HepG2 (cell line): ENCODE results near the gene NOTCH4. TPM values are rescaled to one million over a fixed set of nuclear protein-coding genes. Genes with fewer than 3 reads are reported as not detected.
A peak's percentile ranks its signal among the peaks of the same experiment; 100 is the strongest.

Source experiments
- KLF12 ChIP-seq: sonication (generic); formaldehyde crosslinking; IDR thresholded peaks from 2 replicates; pipeline ENCODE4 v1.4.0; 2020; ENCODE audit warnings: missing genetic modification reagents, borderline replicate concordance
- MAFK ChIP-seq, 2 experiments: IDR thresholded peaks in 1 of 2; conservative IDR thresholded peaks in 1 of 2; 2 replicates each; pipeline ENCODE4 v1.6.1; 2011; ENCODE audit warnings: improper control_type of control experiment in 2 of 2, low read length in 2 of 2
- MAZ ChIP-seq, 2 experiments: sonication (generic) in 1 of 2; formaldehyde crosslinking in 1 of 2; IDR thresholded peaks; 2 replicates each; pipeline versions ENCODE4 v1.5.0 to v1.6.1; 2012 to 2020; ENCODE audit warnings: low read depth in 2 of 2, mild to moderate bottlenecking in 2 of 2, borderline replicate concordance in 1 of 2, improper control_type of control experiment in 1 of 2, low read length in 1 of 2, missing genetic modification reagents in 1 of 2, moderate library complexity in 1 of 2
- NFYB ChIP-seq: sonication (generic); formaldehyde crosslinking; IDR thresholded peaks from 2 replicates; pipeline ENCODE4 v1.4.0; 2020; ENCODE audit warnings: missing genetic modification reagents
- NONO ChIP-seq, 2 experiments: fragments of 450-650 bp in 1 of 2; sonication (generic) in 1 of 2; formaldehyde crosslinking in 1 of 2; IDR thresholded peaks in 1 of 2; conservative IDR thresholded peaks in 1 of 2; 2 replicates each; pipeline versions ENCODE4 v1.6.1 to v1.8.0; 2017 to 2022; ENCODE audit warnings: mild to moderate bottlenecking in 1 of 2, missing genetic modification reagents in 1 of 2, moderate library complexity in 1 of 2
- NPAS2 ChIP-seq: sonication (generic); formaldehyde crosslinking; IDR thresholded peaks from 2 replicates; pipeline ENCODE4 v1.8.0; 2022; ENCODE audit warnings: mild to moderate bottlenecking, missing genetic modification reagents, borderline replicate concordance
- PPARG ChIP-seq: conservative IDR thresholded peaks from 2 replicates; pipeline ENCODE4 v1.6.1; 2016; ENCODE audit warnings: missing biosample characterization, missing genetic modification reagents
- PRMT3 ChIP-seq: sonication (generic); formaldehyde crosslinking; IDR thresholded peaks from 2 replicates; pipeline ENCODE4 v1.8.1; 2022; ENCODE audit warnings: low read depth, mild to moderate bottlenecking, moderate library complexity, missing genetic modification reagents, borderline replicate concordance
- RARG ChIP-seq: sonication (generic); formaldehyde crosslinking; IDR thresholded peaks from 2 replicates; pipeline ENCODE4 v1.4.0; 2020; ENCODE audit warnings: low read depth, mild to moderate bottlenecking, missing genetic modification reagents
- SKI ChIP-seq: fragments of 450-650 bp; IDR thresholded peaks from one replicate; pipeline ENCODE4 v1.6.1; 2018; ENCODE audit warnings: mild to moderate bottlenecking; ENCODE audit not compliant: partially characterized antibody
- SMAD9 ChIP-seq: sonication (generic); formaldehyde crosslinking; IDR thresholded peaks from 2 replicates; pipeline ENCODE4 v1.5.1; 2020; ENCODE audit warnings: mild to moderate bottlenecking, missing genetic modification reagents
- SNRNP70 ChIP-seq: fragments of 200-400 bp; formaldehyde crosslinking; IDR thresholded peaks from 2 replicates; pipeline ENCODE4 v1.6.1; 2017; ENCODE audit warnings: mild to moderate bottlenecking, low read depth, low read length, moderate library complexity
- TBX3 ChIP-seq: fragments of 450-650 bp; IDR thresholded peaks from 2 replicates; pipeline ENCODE4 v1.6.1; 2017; ENCODE audit warnings: antibody characterized with exemption, mild to moderate bottlenecking, inconsistent platforms, borderline replicate concordance
- TCF12 ChIP-seq, 2 experiments: fragments of 450-650 bp in 1 of 2; sonication (generic) in 1 of 2; formaldehyde crosslinking in 1 of 2; IDR thresholded peaks; 2 replicates each; pipeline versions ENCODE4 v1.6.1 to v1.8.0; 2017 to 2022; ENCODE audit warnings: antibody characterized with exemption in 1 of 2, mild to moderate bottlenecking in 1 of 2, missing genetic modification reagents in 1 of 2, moderate library complexity in 1 of 2
- TCF7 ChIP-seq: sonication (generic); IDR thresholded peaks from 2 replicates; pipeline ENCODE4 v1.6.1; 2016; ENCODE audit warnings: antibody characterized with exemption, low read depth
- TEAD2 ChIP-seq: sonication (generic); formaldehyde crosslinking; IDR thresholded peaks from 2 replicates; pipeline ENCODE4 v1.9.0; 2021; ENCODE audit warnings: missing genetic modification reagents
- U2AF2 ChIP-seq: fragments of 200-400 bp; formaldehyde crosslinking; IDR thresholded peaks from 2 replicates; pipeline ENCODE4 v1.6.1; 2017; ENCODE audit warnings: low read depth, mild to moderate bottlenecking, low read length
- ZBTB26 ChIP-seq: IDR thresholded peaks from 2 replicates; pipeline ENCODE4 v1.6.1; 2016; ENCODE audit warnings: missing compliant biosample characterization, missing genetic modification reagents, borderline replicate concordance
- ZBTB38 ChIP-seq: sonication (generic); formaldehyde crosslinking; IDR thresholded peaks from 2 replicates; pipeline ENCODE4 v1.5.1; 2020; ENCODE audit warnings: mild to moderate bottlenecking, missing genetic modification reagents
- ZNF17 ChIP-seq: sonication (generic); formaldehyde crosslinking; IDR thresholded peaks from 2 replicates; pipeline ENCODE4 v1.5.0; 2020; ENCODE audit warnings: mild to moderate bottlenecking, missing genetic modification reagents
- ZNF205 ChIP-seq: IDR thresholded peaks from 2 replicates; pipeline ENCODE4 v1.6.1; 2018; ENCODE audit warnings: missing biosample characterization, missing genetic modification reagents
- ZNF326 ChIP-seq: sonication (generic); formaldehyde crosslinking; IDR thresholded peaks from 2 replicates; pipeline ENCODE4 v1.4.0; 2020; ENCODE audit warnings: missing genetic modification reagents, borderline replicate concordance
- ZNF383 ChIP-seq: sonication (generic); formaldehyde crosslinking; IDR thresholded peaks from 2 replicates; pipeline ENCODE4 v1.4.0; 2020; ENCODE audit warnings: missing genetic modification reagents, mild to moderate bottlenecking, borderline replicate concordance
- ZNF430 ChIP-seq: sonication (generic); formaldehyde crosslinking; IDR thresholded peaks from 2 replicates; pipeline ENCODE4 v1.9.0; 2021; ENCODE audit warnings: mild to moderate bottlenecking, missing genetic modification reagents
- ZNF496 ChIP-seq: sonication (generic); formaldehyde crosslinking; IDR thresholded peaks from 2 replicates; pipeline ENCODE4 v1.8.1; 2023; ENCODE audit warnings: mild to moderate bottlenecking, moderate library complexity, missing genetic modification reagents; ENCODE audit not compliant: insufficient replicate concordance
- ZNF547 ChIP-seq: sonication (generic); formaldehyde crosslinking; IDR thresholded peaks from 2 replicates; pipeline ENCODE4 v1.5.1; 2020; ENCODE audit warnings: mild to moderate bottlenecking, missing genetic modification reagents
- ZNF549 ChIP-seq: sonication (generic); formaldehyde crosslinking; IDR thresholded peaks from 2 replicates; pipeline ENCODE4 v1.5.0; 2020; ENCODE audit warnings: missing genetic modification reagents
- ZNF674 ChIP-seq: sonication (generic); formaldehyde crosslinking; IDR thresholded peaks from 2 replicates; pipeline ENCODE4 v1.5.0; 2020; ENCODE audit warnings: low read depth, mild to moderate bottlenecking, missing genetic modification reagents
- ZNF766 ChIP-seq: sonication (generic); formaldehyde crosslinking; IDR thresholded peaks from 2 replicates; pipeline ENCODE4 v1.5.0; 2020; ENCODE audit warnings: missing genetic modification reagents, borderline replicate concordance
- polyA plus RNA-seq, 8 experiments: library from polyadenylated mRNA; depleted of rRNA in 3 of 8; stranded (reverse) in 7 of 8; unstranded in 1 of 8; fragments of >200 nt; fragmentation: Illumina TruSeq in 4 of 8; extraction: Trizol in 4 of 8; gene quantifications; 2 replicates each; pipeline versions ENCODE4 v1.2.1 to v1.2.3, GENCODE V29; 2011 to 2016; ENCODE audit warnings: low read depth in 4 of 8, missing spikeins in 1 of 8, mixed read lengths in 1 of 8; ENCODE audit not compliant: insufficient read depth in 1 of 8
- total RNA-seq, 5 experiments: library from RNA; depleted of rRNA; stranded (reverse); fragments of >200 nt; fragmentation: Illumina TruSeq; extraction: Trizol; gene quantifications; 2 replicates each; pipeline ENCODE4 v1.2.3, GENCODE V29; 2016; ENCODE audit warnings: low read depth in 1 of 5

Gene NOTCH4
- total and polyA plus RNA-seq, 2 of the 13 experiments (the other 11 are each of a cell fraction or from before 2014, with no cell fraction given): 0.51 to 0.83 TPM

GRCh38 chr6:32153564-32154513, 70.0 kb downstream of the NOTCH4 start, which contains the start of gene PPT2 (continued):
- TF ChIP-seq SNRNP70: no peak
- 0 out of 2 replicates have a peak, but pooled peaks have one; percentile 36 for TF ChIP-seq RARG (CRISPR knock-in tag)
- TF ChIP-seq TBX3: 0 out of 2 replicates have a peak, but pooled peaks have one; percentile 10
- no peak for TF ChIP-seq ZNF326 (CRISPR knock-in tag)
- TF ChIP-seq NFYB: no peak
- peak; percentile 76 for TF ChIP-seq ZNF547 (CRISPR knock-in tag)
- no peak; the same call in 1 of the 2 replicates for TF ChIP-seq ZNF430 (CRISPR knock-in tag)
- TF ChIP-seq ZNF17 (CRISPR knock-in tag): no peak
- TF ChIP-seq TEAD2 (CRISPR knock-in tag): no peak; the same call in 1 of the 2 replicates
- no peak; the same call in 1 of the 2 replicates for TF ChIP-seq ZNF674
- peak; percentile 45; the same call in 1 of the 2 replicates for TF ChIP-seq PPARG (CRISPR knock-in tag)
- TF ChIP-seq ZNF383: peak; percentile 24; the same call in 1 of the 2 replicates
- TF ChIP-seq SKI: peak; percentile 23
- peak; percentile 68; the same call in 1 of the 2 replicates for TF ChIP-seq KLF12 (CRISPR knock-in tag)
- TF ChIP-seq SMAD9 (CRISPR knock-in tag): 0 out of 2 replicates have a peak, but pooled peaks have one; percentile 23
- no peak for TF ChIP-seq ZNF549
- peak; percentile 71; the same call in 1 of the 2 replicates for TF ChIP-seq ZBTB26 (CRISPR knock-in tag)
- TF ChIP-seq NPAS2 (CRISPR knock-in tag): no peak
- no peak for TF ChIP-seq PRMT3 (CRISPR knock-in tag)
- no peak for TF ChIP-seq NONO (IDR thresholded peaks at IDR 0.05)
- TF ChIP-seq NONO (CRISPR knock-in tag; conservative IDR thresholded peaks at IDR 0.05): peak; percentile 74
- TF ChIP-seq ZNF496 (CRISPR knock-in tag): no peak
- TF ChIP-seq TCF7: no peak
- no peak for TF ChIP-seq TCF12 (IDR thresholded peaks at IDR 0.05)
- TF ChIP-seq TCF12 (CRISPR knock-in tag; IDR thresholded peaks at IDR 0.05): peak; percentile 68
- no peak; the same call in 1 of the 2 replicates for TF ChIP-seq ZBTB38 (CRISPR knock-in tag)
- TF ChIP-seq MAZ (IDR thresholded peaks at IDR 0.05; ENCODE audit: borderline replicate concordance, low read depth, low read length): peak; percentile 73
- peak; percentile 68 for TF ChIP-seq MAZ (CRISPR knock-in tag; IDR thresholded peaks at IDR 0.05; ENCODE audit: low read depth)
- no peak for TF ChIP-seq U2AF2
- TF ChIP-seq MAFK (conservative IDR thresholded peaks at IDR 0.05 in 1 of 2, IDR thresholded peaks at IDR 0.05 in 1 of 2; ENCODE audit: low read length in 2 of 2): no peak
- TF ChIP-seq ZNF766 (CRISPR knock-in tag): no peak; the same call in 1 of the 2 replicates
- no peak for TF ChIP-seq ZNF205 (CRISPR knock-in tag)
